Ishikawa (cell line): ENCODE results near the gene PIP.

Experiments used
- CREB1 ChIP-seq: IDR thresholded peaks from 2 replicates; pipeline ENCODE4 v1.6.1; 2012; ENCODE audit warnings: low read depth
- EGR1 ChIP-seq: IDR thresholded peaks from 2 replicates; pipeline ENCODE4 v1.6.1; 2012
- EP300 ChIP-seq: IDR thresholded peaks from 2 replicates; pipeline ENCODE4 v1.6.1; 2012; ENCODE audit warnings: borderline replicate concordance
- RAD21 ChIP-seq: IDR thresholded peaks from 2 replicates; pipeline ENCODE4 v1.6.1; 2012; ENCODE audit warnings: low read depth
- TAF1 ChIP-seq: IDR thresholded peaks from 2 replicates; pipeline ENCODE4 v1.6.1; 2012; ENCODE audit warnings: low read depth, mild to moderate bottlenecking
- TCF12 ChIP-seq: IDR thresholded peaks from 2 replicates; pipeline ENCODE4 v1.6.1; 2012; ENCODE audit warnings: low read depth
- TEAD4 ChIP-seq: IDR thresholded peaks from 2 replicates; pipeline ENCODE4 v1.6.1; 2012
- YY1 ChIP-seq: IDR thresholded peaks from 2 replicates; pipeline ENCODE4 v1.6.1; 2012; ENCODE audit warnings: low read depth
- ZBTB7A ChIP-seq: IDR thresholded peaks from 2 replicates; pipeline ENCODE4 v1.6.1; 2012; ENCODE audit warnings: low read depth
- TF ChIP-seq, protein P1 (sequence below): IDR thresholded peaks from 2 replicates; pipeline ENCODE4 v1.6.1; 2012
- TF ChIP-seq, protein P2 (sequence below): IDR thresholded peaks from 2 replicates; pipeline ENCODE4 v1.6.1; 2012; ENCODE audit warnings: low read depth, mild to moderate bottlenecking

DNA sequence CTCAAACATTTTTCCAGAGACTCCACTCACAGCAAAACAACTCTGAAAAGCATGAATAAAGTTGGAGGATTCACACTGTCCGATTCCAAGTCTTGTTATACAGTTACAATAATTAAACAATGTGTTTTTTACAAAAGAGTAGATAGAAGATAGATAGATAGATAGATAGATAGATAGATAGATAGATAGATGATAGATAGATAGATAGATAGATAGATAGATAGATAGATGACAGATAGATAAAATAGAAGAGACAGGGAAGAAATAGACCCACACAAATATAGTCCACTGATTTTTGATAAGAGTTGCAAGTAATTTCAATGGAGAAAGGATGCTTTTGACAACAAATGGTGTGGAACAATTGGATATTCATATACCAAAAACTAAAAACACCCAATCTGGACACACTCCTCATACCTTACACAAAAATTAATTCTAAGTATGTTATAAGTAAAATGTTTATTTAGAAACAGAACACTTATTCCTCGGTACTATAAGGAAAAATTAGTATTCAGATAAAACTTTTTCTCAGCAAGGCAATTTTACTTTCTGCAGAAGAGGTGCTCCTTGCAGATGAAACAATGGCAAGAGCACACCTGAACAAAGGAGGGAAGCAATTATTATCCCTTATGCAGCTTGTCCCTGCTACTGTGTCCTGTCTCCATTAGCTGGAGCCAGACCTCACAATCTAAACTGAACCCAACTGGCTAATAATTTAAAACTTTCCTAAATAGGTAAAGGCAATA, 45.7 kb downstream of the PIP start:
- TF ChIP-seq, protein P1, sequence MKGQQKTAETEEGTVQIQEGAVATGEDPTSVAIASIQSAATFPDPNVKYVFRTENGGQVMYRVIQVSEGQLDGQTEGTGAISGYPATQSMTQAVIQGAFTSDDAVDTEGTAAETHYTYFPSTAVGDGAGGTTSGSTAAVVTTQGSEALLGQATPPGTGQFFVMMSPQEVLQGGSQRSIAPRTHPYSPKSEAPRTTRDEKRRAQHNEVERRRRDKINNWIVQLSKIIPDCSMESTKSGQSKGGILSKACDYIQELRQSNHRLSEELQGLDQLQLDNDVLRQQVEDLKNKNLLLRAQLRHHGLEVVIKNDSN = no peak
- TF ChIP-seq TAF1 = no peak
- TF ChIP-seq CREB1 = no peak
- TF ChIP-seq TCF12 = no peak
- no peak for TF ChIP-seq EP300
- no peak for TF ChIP-seq ZBTB7A
- TF ChIP-seq YY1 = no peak
- no peak for TF ChIP-seq EGR1
- TF ChIP-seq, protein P2, sequence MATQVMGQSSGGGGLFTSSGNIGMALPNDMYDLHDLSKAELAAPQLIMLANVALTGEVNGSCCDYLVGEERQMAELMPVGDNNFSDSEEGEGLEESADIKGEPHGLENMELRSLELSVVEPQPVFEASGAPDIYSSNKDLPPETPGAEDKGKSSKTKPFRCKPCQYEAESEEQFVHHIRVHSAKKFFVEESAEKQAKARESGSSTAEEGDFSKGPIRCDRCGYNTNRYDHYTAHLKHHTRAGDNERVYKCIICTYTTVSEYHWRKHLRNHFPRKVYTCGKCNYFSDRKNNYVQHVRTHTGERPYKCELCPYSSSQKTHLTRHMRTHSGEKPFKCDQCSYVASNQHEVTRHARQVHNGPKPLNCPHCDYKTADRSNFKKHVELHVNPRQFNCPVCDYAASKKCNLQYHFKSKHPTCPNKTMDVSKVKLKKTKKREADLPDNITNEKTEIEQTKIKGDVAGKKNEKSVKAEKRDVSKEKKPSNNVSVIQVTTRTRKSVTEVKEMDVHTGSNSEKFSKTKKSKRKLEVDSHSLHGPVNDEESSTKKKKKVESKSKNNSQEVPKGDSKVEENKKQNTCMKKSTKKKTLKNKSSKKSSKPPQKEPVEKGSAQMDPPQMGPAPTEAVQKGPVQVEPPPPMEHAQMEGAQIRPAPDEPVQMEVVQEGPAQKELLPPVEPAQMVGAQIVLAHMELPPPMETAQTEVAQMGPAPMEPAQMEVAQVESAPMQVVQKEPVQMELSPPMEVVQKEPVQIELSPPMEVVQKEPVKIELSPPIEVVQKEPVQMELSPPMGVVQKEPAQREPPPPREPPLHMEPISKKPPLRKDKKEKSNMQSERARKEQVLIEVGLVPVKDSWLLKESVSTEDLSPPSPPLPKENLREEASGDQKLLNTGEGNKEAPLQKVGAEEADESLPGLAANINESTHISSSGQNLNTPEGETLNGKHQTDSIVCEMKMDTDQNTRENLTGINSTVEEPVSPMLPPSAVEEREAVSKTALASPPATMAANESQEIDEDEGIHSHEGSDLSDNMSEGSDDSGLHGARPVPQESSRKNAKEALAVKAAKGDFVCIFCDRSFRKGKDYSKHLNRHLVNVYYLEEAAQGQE = no peak
- TF ChIP-seq TEAD4 = no peak
- TF ChIP-seq RAD21 = no peak
